Activated B cell treated with CpG ODN at 0.5 μM for 24 hours (primary cell): ENCODE results near the gene DDX3X. TPM values are rescaled to one million over a fixed set of nuclear protein-coding genes. Genes with fewer than 3 reads are reported as not detected.

Source experiments
- ATAC-seq: fragments of 200-7000 bp; cut with Tn5 transposase; one replicate; pipeline ENCODE4 v1.10.0; 2021; ENCODE audit warnings: low read depth, mild to moderate bottlenecking, moderate library complexity
- CTCF ChIA-PET: fragments of 350-600 bp; sonication (Branson Sonifier 250); formaldehyde crosslinking; loops from one replicate; lab custom pipeline; 2021; ENCODE audit warnings: antibody characterized with exemption; lab: Charles Lee
- POLR2A ChIA-PET: fragments of 350-600 bp; sonication (Branson Sonifier 250); formaldehyde crosslinking; loops from one replicate; lab custom pipeline; 2021; ENCODE audit warnings: antibody characterized with exemption; lab: Charles Lee
- DNase-seq: peaks from one replicate; pipeline ENCODE4 v3.0.0; 2022
- H3K27ac Mint-ChIP-seq: one replicate; pipeline ENCODE4 v1.8.0; 2020; ENCODE audit warnings: mixed read lengths
- H3K27me3 Mint-ChIP-seq: one replicate; pipeline ENCODE4 v1.8.0; 2021; ENCODE audit warnings: mixed read lengths
- H3K36me3 Mint-ChIP-seq: one replicate; pipeline ENCODE4 v1.8.0; 2021; ENCODE audit warnings: low read depth, mixed read lengths
- H3K4me1 Mint-ChIP-seq: one replicate; pipeline ENCODE4 v1.8.0; 2021; ENCODE audit warnings: mixed read lengths
- H3K4me3 Mint-ChIP-seq: one replicate; pipeline ENCODE4 v1.8.0; 2020; ENCODE audit warnings: mild to moderate bottlenecking, mixed read lengths
- H3K9me3 Mint-ChIP-seq: one replicate; pipeline ENCODE4 v1.8.0; 2020; ENCODE audit warnings: mixed read lengths
- CTCF ChIP-seq: fragments of 200-600 bp; IDR thresholded peaks from one replicate; pipeline ENCODE4 v1.8.0; 2022; ENCODE audit warnings: antibody characterized with exemption, mild to moderate bottlenecking
- intact Hi-C: fragments of 100-400 bp; cut with micrococcal nuclease; formaldehyde crosslinking; loops from one replicate; pipeline ENCODE4 v1.15.1; 2024
- total RNA-seq: library from RNA; stranded (reverse); gene quantifications from 2 replicates; pipeline ENCODE4 v1.2.3, GENCODE V29; 2022

Gene DDX3X
- total RNA-seq, 1 donor from 2014 or later, result 247 TPM

- ChIA-PET CTCF (no interaction called here), POLR2A (no interaction called here)
- Mint-ChIP-seq H3K36me3 (no peaks in the 10 kb centered on the region), H3K27me3 (no peaks in the 10 kb centered on the region), H3K27ac (no peak overlapping the region), H3K4me1 (no peaks in the 10 kb centered on the region), H3K9me3 (no peaks in the 10 kb centered on the region), H3K4me3 (no peak overlapping the region)
- ATAC-seq (no peak), DNase-seq (no peak)
- no peak for TF ChIP-seq CTCF
- intact Hi-C loops, result no loop called here
Measured at GRCh38 chrX:41377624-41378023, 43.7 kb downstream of the DDX3X start.

GRCh38 chrX:41381685-41382084 lies 47.7 kb downstream of the DDX3X start:
- ChIA-PET POLR2A (no interaction called here), CTCF (no interaction called here)
- TF ChIP-seq CTCF, result no peak
- ATAC-seq (no peak), DNase-seq (no peak)
- Mint-ChIP-seq H3K4me1 (peaks cover 5% of the 10 kb centered on the region), H3K27me3 (no peaks in the 10 kb centered on the region), H3K4me3 (no peak overlapping the region), H3K36me3 (no peaks in the 10 kb centered on the region), H3K27ac (no peak overlapping the region), H3K9me3 (no peaks in the 10 kb centered on the region)
- intact Hi-C loops, result no loop called here

- ChIA-PET POLR2A (no interaction called here), CTCF (no interaction called here)
- peaks cover 5% of the 10 kb centered on the region for H3K4me1 Mint-ChIP-seq
- DNase-seq, result no peak
- H3K9me3 Mint-ChIP-seq, result no peaks in the 10 kb centered on the region
- no peak for TF ChIP-seq CTCF
- ATAC-seq, result no peak
- intact Hi-C loops, result no loop called here
- H3K27ac Mint-ChIP-seq, result no peak overlapping the region
- H3K36me3 Mint-ChIP-seq, result no peaks in the 10 kb centered on the region
- H3K4me3 Mint-ChIP-seq, result no peak overlapping the region
- H3K27me3 Mint-ChIP-seq, result no peaks in the 10 kb centered on the region
Measured at GRCh38 chrX:41382714-41383645, 49.0 kb downstream of the DDX3X start.

GRCh38 chrX:41384051-41384705 lies 50.2 kb downstream of the DDX3X start:
- peaks cover 5% of the 10 kb centered on the region for H3K4me1 Mint-ChIP-seq
- no peak overlapping the region for H3K27ac Mint-ChIP-seq
- ATAC-seq (no peak), DNase-seq (no peak)
- ChIA-PET POLR2A (no interaction called here), CTCF (no interaction called here)
- TF ChIP-seq CTCF, result no peak
- intact Hi-C loops, result no loop called here
- H3K4me3 Mint-ChIP-seq, result no peak overlapping the region
- H3K27me3 Mint-ChIP-seq, result no peaks in the 10 kb centered on the region
- H3K36me3 Mint-ChIP-seq, result no peaks in the 10 kb centered on the region
- no peaks in the 10 kb centered on the region for H3K9me3 Mint-ChIP-seq

- H3K27me3 Mint-ChIP-seq, result no peaks in the 10 kb centered on the region
- no peak for DNase-seq
- no peak overlapping the region for H3K27ac Mint-ChIP-seq
- no peaks in the 10 kb centered on the region for H3K36me3 Mint-ChIP-seq
- intact Hi-C loops, result no loop called here
- no peak overlapping the region for H3K4me3 Mint-ChIP-seq
- ChIA-PET POLR2A (no interaction called here), CTCF (no interaction called here)
- no peak for ATAC-seq
- H3K9me3 Mint-ChIP-seq, result no peaks in the 10 kb centered on the region
- H3K4me1 Mint-ChIP-seq, result peaks cover 5% of the 10 kb centered on the region
- TF ChIP-seq CTCF, result no peak
Measured at GRCh38 chrX:41386222-41386990, 52.4 kb downstream of the DDX3X start.
